ENCODE measurements around the gene CNOT4.
A peak's percentile ranks its signal among the peaks of the same experiment; 100 is the strongest.
"Not testable (repeated sequence)": the region's sequence is repeated elsewhere in the genome, so short reads cannot be mapped to it uniquely, and the experiment has no call there.

The CNOT4 gene

GRCh38 chr7:135355377-135356048 lies 154.4 kb downstream of the CNOT4 start:
- TF ChIP-seq BACH2 (CRISPR knock-in tag; IDR thresholded peaks at IDR 0.05; ENCODE audit: borderline replicate concordance) (no peak), CREB5 (CRISPR knock-in tag; IDR thresholded peaks at IDR 0.05; ENCODE audit: low read depth) (no peak), ISL1 (CRISPR knock-in tag; IDR thresholded peaks at IDR 0.05) (no peak), ZNF565 (CRISPR knock-in tag; conservative IDR thresholded peaks at IDR 0.05; ENCODE audit: low read depth) (no peak), GLIS3 (CRISPR knock-in tag; IDR thresholded peaks at IDR 0.05) (no peak), TOX (CRISPR knock-in tag; IDR thresholded peaks at IDR 0.05; ENCODE audit: borderline replicate concordance) (no peak), ARNTL (CRISPR knock-in tag; IDR thresholded peaks at IDR 0.05; ENCODE audit: borderline replicate concordance, low read depth) (no peak)
- no peak for ATAC-seq

GRCh38 chr7:135353832-135354231 lies 156.1 kb downstream of the CNOT4 start:
- ATAC-seq = no peak
- no peak for TF ChIP-seq GLIS3 (CRISPR knock-in tag; IDR thresholded peaks at IDR 0.05)
- TF ChIP-seq ARNTL (CRISPR knock-in tag; IDR thresholded peaks at IDR 0.05; ENCODE audit: borderline replicate concordance, low read depth) = no peak

DNA sequence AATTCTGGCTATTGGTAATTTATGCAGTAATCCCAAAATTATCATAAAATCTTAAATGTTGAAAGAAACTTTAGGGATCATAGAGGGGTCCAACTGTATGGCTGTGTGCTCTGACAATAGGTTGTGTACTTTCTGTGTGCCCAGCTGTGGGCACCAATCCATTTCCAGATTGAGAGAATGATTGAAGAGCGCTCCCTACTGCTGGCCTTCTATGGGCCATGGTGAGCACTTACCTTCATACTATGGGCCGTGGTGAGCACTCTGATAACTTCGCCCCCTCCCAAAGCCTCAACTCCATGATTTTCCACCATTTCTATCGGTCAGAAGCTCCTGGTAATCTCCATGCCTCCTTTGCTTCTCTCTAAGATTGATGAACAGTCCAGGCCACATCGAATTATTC lies 157.6 kb downstream of the CNOT4 start:
- ATAC-seq = peak; percentile 51; the same call in 2 of the 3 replicates
- no peak for TF ChIP-seq ISL1 (CRISPR knock-in tag; IDR thresholded peaks at IDR 0.05)
- TF ChIP-seq TOX (CRISPR knock-in tag; IDR thresholded peaks at IDR 0.05; ENCODE audit: borderline replicate concordance) = no peak
- no peak for TF ChIP-seq CSRNP3 (CRISPR knock-in tag; IDR thresholded peaks at IDR 0.05)
- TF ChIP-seq RARB (CRISPR knock-in tag; IDR thresholded peaks at IDR 0.05) = no peak

DNA sequence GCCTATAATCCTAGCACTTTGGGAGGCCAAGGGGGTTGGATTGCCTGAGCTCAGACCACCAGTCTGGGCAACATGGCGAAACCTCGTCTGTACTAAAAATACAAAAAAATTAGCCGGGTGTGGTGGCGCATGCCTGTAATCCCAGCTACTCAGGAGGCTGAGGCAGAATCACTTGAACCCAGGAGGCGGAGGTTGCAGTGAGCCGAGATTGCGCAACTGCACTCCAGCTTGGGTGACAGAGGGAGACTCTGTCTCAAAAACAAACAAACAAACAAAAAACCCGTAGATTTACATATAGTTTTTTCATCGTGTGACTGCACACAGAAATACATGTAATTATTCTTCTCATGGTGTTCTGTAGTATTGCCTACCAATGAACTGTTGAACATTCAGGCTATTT lies 158.8 kb downstream of the CNOT4 start:
- ATAC-seq = not testable (repeated sequence)

DNA sequence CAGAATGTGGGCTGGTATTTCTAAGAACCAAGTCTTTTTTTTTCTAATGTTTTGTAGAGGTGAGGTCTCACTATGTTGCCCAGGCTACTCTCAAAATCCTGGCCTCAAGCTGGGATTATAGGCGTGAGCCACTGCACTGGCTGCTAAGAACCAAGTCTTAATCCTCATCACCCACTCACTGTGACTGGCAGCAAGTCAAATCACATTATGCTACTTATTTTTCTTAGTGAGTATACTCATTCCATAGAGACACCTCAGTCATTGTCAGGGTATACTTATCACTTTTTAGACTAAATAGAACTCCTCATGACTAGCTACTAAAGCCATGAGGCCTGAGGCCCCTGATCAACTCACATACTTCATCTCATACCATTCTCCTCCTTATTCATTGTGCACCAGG lies 160.2 kb downstream of the CNOT4 start:
- no peak for ATAC-seq

More for the DNA sequence above, 160.2 kb downstream of the CNOT4 start:
- TF ChIP-seq TSHZ2 (CRISPR knock-in tag; IDR thresholded peaks at IDR 0.05) (no peak), ARNTL (CRISPR knock-in tag; IDR thresholded peaks at IDR 0.05; ENCODE audit: borderline replicate concordance, low read depth) (no peak), ZNF8 (CRISPR knock-in tag; IDR thresholded peaks at IDR 0.05) (no peak), GLIS3 (CRISPR knock-in tag; IDR thresholded peaks at IDR 0.05) (no peak), ZFP3 (CRISPR knock-in tag; IDR thresholded peaks at IDR 0.05) (no peak), ZNF565 (CRISPR knock-in tag; conservative IDR thresholded peaks at IDR 0.05; ENCODE audit: low read depth) (no peak), SNAI2 (CRISPR knock-in tag; IDR thresholded peaks at IDR 0.05) (no peak), TCF4 (CRISPR knock-in tag; IDR thresholded peaks at IDR 0.05; ENCODE audit: borderline replicate concordance) (no peak), ISL1 (CRISPR knock-in tag; IDR thresholded peaks at IDR 0.05) (no peak), CREB5 (CRISPR knock-in tag; IDR thresholded peaks at IDR 0.05; ENCODE audit: low read depth) (no peak), ZNF70 (CRISPR knock-in tag; IDR thresholded peaks at IDR 0.05) (no peak)
- TF ChIP-seq, protein P1, sequence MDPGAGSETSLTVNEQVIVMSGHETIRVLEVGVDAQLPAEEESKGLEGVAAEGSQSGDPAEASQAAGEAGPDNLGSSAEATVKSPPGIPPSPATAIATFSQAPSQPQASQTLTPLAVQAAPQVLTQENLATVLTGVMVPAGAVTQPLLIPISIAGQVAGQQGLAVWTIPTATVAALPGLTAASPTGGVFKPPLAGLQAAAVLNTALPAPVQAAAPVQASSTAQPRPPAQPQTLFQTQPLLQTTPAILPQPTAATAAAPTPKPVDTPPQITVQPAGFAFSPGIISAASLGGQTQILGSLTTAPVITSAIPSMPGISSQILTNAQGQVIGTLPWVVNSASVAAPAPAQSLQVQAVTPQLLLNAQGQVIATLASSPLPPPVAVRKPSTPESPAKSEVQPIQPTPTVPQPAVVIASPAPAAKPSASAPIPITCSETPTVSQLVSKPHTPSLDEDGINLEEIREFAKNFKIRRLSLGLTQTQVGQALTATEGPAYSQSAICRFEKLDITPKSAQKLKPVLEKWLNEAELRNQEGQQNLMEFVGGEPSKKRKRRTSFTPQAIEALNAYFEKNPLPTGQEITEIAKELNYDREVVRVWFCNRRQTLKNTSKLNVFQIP (CRISPR knock-in tag; IDR thresholded peaks at IDR 0.05; ENCODE audit: borderline replicate concordance, low read depth) = no peak
